T47D (cell line): ENCODE results near the gene CDC14B.
A peak's percentile ranks its signal among the peaks of the same experiment; 100 is the strongest.
"Not testable (repeated sequence)": the region's sequence is repeated elsewhere in the genome, so short reads cannot be mapped to it uniquely, and the experiment has no call there.

ENCODE experiments used
- DNase-seq, 2 experiments: peaks; one replicate each; pipeline versions ENCODE4 v3.0.0 to v3.0.0-alpha.2; 2011 to 2012; ENCODE audit warnings: low read depth in 1 of 2, low spot score in 1 of 2
- JUND ChIP-seq: IDR thresholded peaks from 2 replicates; pipeline ENCODE4 v1.6.1; 2012; ENCODE audit warnings: low read depth
- in situ Hi-C: cut with HindIII; loops from 2 replicates; pipeline ENCODE4 v1.10.0; 2016; ENCODE audit warnings: low sequenced_read_pairs, low pct_unique_long_range_greater_than_20kb

CDC14B gene

DNA sequence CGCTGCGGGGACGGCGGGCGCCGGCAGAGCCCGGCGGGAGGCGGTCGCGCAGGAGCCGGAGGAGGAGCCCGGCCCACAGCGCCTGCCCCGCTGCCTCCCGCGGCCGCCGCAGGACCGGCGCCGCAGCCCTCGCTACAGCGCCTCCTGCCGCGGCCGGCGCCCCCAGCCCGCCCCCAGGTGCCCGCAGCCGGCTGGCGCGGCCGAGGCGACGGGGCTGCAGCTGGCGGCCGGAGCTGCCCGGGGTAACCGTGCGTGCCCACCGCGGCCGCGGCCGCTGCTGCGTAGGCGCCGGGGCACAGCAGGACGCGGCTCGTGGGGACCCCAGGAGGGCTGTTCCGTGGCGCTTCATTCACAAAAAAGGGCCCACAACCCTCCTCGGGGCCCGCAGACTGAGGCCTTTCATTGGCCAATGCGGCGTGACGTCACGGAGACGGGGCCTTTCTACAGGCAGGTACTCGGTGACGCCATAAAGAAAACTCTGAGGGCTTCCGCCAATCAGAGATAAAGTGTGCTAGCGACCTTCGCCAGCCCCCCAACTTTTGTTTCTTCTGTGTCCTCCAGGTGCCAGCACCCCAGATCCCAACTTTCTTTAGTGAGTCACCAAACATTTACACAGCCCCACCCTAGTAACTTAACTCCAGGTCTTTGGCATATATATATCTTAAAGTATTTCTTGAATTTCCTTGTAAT lies at the start of gene CDC14B:
Gene CDC14B (minus strand): TSS at position 353 of the 690 bp plus-strand sequence. CDS start 465 bp downstream, outside the sequence.
- DNase-seq: peak; percentile 82 to 93
- TF ChIP-seq JUND: no peak
- in situ Hi-C loops: no loop called here

DNA sequence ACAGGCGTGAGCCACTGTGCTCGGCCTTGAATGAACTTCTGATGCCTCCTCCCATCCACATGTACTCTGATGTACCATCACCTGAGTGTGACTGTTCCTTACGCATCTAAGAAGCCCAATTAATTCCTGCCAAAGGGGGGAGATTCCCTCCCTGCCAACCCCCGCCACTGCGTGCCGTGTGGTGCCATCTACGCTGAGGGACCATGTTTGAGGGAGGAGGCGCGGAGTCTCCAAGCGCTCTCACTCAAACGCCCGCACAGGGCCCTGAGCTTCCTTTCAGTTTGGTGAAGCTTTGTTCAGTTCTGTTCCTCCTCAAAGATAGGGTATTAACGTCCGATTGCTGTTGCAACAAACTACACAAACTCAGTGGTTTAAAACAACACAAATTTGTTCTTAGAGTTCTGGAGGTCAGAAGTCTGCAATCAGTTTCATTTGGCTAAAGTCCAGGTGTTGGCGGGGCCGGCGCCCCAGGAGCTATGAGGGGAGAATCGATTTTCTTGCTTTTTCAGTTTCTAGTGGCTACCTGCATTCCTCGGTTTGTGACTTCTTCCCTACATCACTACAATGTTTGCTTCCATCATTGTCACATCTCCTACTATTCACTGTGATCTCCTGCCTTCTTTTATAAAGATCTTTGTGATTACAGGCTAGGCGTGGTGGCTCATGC lies 49.4 kb upstream of the CDC14B start:
- in situ Hi-C loops: no loop called here
- TF ChIP-seq JUND: no peak
- DNase-seq: no peak

DNA sequence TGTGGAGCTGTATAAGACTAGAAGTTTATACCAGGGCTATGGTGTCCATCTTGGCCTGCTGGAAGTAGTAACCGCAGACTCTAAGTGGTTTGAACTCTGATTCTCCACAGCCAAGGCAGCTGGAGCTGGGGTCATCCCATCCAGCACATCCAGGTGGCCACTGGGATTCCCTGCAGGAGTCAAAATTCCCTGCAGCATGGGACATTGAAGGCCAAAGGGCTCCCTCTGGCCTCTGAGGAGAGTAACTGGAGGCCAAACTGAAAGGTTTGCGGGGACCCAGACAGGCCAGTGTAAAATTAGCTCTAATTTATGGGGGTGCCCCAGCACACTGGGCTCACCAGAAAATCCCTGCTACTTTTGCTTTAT lies 47.7 kb upstream of the CDC14B start:
- in situ Hi-C loops: no loop called here

DNA sequence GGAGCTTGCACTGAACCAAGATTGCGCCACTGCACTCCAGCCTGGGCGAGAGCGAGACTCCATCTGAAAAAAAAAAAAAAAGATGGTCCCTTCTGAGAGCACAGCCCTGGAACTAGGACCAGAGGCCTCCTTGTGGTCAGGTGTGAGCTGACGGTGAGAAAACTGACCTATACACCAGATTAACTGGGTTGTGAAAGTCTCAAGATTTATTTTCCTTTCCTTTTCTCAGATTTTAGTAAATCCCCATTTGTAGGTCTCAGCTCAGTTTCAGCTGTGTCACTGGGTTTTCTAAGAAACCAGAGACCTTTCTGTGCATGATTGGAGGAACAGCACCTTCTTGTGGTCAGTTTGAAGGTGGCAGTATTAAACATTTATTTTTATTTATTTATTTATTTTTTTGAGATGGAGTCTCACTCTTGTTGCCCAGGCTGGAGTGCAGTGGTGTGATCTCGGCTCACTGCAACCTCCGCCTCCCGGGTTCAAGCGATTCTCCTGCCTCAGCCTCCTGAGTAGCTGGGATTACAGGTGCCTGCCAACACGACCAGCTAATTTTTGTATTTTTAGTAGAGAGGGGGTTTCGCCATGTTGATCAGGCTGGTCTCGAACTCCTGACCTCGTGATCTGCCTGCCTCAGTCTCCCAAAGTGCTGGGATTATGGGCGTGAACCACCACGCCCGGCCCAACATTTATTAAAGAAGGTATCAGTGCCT lies 47.2 kb upstream of the CDC14B start:
- peak; percentile 7 to 65 for DNase-seq
- in situ Hi-C loops: not testable (repeated sequence)

More for the DNA sequence above, 47.7 kb upstream of the CDC14B start:
- DNase-seq: no peak
- no peak for TF ChIP-seq JUND

DNA sequence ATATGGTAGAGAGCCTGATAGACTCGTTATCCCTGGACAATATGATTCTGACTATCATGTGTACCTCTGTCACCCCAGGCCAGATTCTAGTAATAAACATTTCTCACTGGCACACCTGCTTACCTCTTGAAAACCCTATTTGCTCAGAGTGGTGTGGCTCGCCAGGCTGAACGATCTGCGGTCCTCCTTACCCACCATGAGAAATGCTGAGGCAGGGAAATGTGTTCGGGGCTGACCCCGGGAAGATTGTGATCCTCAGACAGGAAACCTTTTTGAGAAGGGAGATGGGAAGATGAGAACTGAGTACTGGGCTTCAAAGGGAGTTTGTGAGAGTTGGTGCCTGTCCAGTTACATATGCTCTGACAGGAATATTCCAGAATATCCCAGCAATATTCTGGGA lies 46.1 kb upstream of the CDC14B start:
- no peak for TF ChIP-seq JUND
- in situ Hi-C loops: no loop called here
- DNase-seq: no peak

DNA sequence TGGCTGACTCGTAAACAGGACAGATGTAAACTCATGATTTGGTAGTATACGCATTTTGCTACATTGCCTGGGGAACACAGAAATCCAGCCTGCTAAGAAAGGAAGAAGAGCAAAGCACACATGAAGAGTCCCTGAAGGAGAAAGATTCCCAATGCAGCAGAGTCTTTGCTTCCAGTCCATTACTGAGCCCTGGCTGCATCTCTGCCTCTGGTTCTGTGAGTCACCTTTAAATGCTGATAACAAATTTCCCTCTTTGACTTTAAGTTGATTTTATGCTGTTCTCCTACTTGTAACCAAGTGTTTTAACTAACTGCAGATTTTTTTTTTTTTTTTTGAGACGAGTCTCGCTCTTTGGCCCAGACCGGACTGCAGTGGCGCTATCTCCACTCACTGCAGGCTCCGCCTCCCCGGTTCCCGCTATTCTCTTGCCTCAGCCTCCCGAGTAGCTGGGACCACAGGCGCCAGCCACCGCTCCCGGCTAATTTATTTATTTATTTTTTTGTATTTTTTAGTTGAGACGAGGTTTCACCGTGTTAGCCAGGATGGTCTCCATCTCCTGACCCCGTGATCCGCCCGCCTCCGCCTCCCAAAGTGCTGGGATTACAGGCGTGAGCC lies 44.0 kb upstream of the CDC14B start:
- no peak for TF ChIP-seq JUND
- in situ Hi-C loops: no loop called here
- DNase-seq: no peak

DNA sequence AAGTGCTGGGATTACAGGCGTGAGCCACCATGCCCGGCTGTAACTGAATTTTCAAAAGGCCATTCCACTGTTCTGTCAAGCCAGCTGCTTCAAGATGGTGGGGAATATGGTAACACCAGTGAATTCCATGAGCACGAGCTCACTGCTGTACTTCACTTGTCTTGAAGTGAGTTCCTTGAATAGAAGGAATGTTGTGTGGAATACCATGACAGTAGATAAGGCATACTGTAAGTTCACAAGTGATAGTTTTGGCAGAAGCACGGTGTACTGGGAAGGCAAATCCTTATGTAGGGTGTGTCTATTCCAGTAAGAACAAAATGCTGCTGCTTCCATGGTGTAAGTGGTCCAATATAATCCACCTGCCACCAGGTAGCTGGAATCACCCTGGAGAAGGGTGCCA lies 42.1 kb upstream of the CDC14B start:
- no peak for DNase-seq
- in situ Hi-C loops: no loop called here
- TF ChIP-seq JUND: no peak

DNA sequence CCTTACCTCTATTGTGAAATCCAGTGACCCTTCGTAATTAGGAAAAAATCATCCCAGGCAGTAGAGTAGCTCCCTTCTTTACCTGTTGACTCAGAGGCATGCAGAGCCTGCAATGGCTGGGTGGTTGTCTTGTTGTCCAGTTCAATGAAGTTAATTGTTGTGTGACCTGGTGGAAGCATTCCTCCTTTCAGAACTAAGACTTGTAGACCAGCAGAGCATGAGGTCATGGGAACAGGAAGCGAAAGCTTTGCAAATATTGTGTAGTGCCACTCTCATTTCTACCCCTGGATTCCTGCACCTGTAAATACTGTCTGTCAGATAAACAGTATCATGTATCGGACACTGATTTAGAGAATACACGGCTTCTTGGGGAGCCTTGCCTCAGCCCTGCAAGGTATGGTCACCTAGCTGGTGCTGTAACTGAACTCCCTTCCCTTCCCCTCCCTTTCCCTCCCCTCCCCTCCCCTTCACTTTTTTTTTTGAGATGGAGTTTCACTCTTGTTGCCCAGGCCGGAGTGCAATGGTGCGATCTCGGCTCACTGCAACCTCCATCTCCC lies 41.1 kb upstream of the CDC14B start:
- in situ Hi-C loops: no loop called here
- no peak for DNase-seq
- no peak for TF ChIP-seq JUND

DNA sequence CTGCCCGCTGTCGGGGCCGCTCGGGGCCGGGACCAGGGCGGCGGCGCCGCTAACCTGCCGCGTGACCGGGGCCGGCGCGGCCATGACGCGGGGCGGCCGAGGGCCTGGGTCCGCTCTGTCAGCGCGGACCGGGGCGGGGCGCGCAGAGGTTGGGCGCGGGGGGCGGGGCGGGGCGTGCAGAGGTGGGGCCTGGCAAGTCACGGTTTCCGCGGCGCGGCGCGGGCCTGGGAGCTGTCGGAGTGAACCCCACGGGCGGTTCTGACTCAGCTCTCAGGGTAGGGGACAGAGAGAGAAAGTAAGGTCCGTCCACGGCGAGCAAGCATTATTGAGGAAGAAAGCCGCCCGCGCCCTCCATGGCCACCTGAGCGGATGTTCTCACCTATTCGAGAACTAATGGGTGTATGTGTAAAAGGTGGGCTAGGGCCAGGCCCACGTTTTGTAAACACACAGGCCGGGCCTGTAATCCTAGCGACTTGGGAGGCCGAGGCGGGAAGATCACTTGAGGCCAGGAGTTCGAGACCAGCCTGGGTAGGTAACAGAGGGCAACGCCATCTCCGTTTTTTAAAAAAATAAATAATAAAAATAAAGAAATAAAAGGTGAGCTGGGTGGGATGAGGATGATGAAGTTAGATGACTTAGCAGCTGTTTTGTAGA lies 35.7 kb upstream of the CDC14B start, which contains the start of gene PRXL2C:
Gene PRXL2C (minus strand): TSS at position 120 of the 654 bp plus-strand sequence. CDS start 36 bp downstream, at position 84.
- in situ Hi-C loops: no loop called here
- no peak for TF ChIP-seq JUND
- peak; percentile 31 to 63 for DNase-seq

DNA sequence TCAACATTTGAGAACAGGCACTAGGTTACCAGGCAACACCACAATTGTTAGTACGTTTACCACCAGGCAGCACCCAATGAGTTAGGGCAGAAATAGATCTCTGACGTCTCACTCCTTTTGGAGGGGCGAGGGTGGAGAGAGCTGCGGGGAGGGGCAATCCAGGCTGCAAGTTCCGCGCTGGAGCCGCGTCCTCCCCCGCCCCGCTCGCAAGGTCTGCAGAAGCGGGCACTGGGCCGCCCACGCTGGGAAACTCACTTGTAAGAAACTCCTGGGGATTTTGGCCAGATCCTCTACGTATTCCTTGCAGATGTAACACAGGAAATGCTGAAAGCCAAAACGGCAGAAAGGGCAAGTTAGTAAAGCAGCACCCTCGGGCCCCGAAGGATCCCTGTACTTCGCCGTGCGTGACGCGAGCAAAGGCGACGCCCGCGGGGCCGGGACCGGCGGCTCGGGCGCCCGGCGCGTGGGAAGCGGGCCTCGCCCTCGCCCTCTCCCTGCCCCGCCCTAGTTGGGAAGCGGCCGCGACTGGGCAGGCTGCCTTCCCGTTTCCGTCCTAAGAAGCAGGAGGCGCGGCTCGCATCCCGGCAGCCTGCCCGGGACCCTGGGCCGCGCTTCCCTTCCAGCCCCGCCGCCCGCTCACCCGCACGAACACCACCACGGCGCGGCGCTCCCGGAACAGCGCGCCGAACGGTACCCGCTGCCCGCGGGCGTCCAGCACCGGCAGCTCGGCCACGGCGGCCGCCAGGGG lies 35.0 kb upstream of the CDC14B start:
- peak; percentile 11 to 54 for DNase-seq
- TF ChIP-seq JUND: no peak
- in situ Hi-C loops: no loop called here

DNA sequence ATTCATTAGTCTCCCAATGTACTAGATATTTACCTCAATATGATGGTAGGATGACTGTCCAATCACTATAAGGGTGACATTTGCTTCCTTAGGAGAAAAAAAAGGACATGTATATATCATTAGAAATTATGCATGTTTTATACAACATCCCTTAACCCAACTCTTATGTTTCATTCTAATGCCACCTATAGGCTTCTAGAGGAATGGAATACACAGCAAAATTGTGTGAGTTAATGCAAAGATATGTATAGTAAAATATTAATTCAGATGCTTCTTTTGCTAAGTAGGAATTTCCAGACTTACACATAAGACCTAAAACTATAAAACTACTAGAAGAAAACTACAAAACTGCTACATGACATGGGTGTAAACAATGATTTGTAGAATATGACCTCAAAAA lies 32.0 kb upstream of the CDC14B start:
- no peak for TF ChIP-seq JUND
- DNase-seq: peak in 1 of 2 experiments; percentile 29
- in situ Hi-C loops: no loop called here
